GM19372 (cell line): ENCODE measurements around the gene ZNF180.
"Not testable (repeated sequence)": the region's sequence is repeated elsewhere in the genome, so short reads cannot be mapped to it uniquely, and the experiment has no call there.

ENCODE experiments used
- ATAC-seq: cut with Tn5 transposase; IDR thresholded peaks from one replicate; pipeline ENCODE4 v1.9.1; 2021; ENCODE audit warnings: mild to moderate bottlenecking, low read depth, moderate library complexity; ENCODE audit not compliant: unreplicated experiment

The ZNF180 gene

DNA sequence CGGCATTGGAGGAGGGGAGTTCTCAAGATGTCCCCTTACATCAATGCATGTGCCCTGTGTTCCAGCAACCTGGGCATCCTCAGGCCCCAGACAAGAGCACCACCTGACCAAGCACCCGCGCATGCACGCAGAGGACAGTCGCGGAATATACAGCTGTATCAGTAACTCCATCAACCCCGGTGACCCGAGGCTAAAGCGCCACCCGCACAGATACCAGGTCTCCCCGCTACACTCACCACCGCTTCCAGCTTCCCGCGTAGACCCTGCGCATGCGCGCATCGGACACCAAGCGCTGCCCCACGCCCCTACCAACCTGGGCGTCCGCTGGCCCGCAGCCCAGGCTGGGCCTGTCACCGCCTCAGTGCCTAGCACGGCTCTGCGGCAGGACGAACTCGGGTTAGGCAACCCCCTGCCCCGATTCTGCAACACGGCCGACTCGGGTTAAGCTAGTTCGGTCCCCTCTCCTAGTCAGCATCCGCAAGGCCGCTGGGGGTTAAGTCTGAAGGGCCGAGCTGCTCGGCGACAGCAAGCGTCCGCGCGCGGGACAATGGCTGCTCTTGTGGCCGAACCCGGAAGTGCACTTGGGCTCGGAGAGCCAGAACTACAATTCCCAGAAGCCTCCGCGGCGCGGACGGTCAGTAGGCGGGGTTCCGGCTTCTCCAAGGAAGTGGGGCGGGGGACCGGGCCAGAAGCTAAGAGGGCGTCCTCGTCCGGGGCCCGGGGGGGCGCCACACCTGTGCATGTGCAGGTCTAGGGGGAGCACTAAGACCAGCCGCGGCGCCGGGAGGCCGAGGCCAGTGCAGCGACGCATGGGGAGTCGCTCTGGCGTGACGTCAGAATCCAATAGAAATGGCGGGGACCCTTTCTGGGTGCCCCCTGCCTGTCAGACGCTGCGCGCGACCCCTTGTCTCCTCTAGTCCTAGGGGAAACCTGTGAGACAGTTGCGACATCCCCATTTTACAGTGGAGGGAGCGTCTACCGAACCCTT, at the start of gene ZNF180:
Gene ZNF180, minus strand, starts transcription at position 561 of the 988 bp plus-strand sequence. CDS start 3,188 bp downstream, outside the sequence.
- peak; percentile 83 for ATAC-seq

DNA sequence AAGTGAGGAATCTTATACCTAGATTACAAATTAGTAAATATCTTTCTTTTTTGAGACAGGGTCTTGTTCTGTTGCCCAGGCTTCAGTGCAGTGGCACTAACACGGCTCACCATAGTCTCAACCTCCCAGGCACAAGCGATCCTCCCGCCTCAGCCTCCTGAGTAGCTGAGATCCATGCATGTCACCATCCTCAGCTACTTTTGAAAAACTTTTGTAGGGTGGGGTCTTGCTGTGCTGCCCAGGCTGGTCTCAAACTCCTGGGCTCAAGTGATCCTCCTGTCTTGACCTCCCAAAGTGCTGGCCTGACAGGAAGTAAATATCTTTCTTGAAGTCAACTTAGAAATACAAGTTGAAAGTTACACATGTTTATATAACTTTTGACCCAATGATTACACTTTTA, 49.2 kb upstream of the ZNF180 start:
- ATAC-seq = no peak

DNA sequence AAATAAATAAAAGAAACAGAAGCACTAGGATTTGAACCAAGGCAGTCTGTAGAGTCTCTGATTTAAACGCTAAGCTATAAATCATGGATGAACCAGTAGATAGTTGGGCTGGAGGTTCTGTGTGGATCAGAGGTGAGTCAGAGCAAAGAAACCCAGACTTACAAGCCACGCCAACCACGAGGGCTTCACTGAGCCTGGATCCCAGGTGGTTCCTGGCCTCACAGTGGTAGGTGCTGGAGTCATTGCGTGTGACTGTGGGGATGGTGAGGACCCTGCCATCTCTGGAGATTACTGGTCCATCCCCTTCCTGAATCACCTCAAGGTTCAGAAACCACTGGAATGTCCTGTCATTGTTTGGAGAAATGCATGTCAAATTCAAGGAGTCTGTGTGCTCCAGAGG, 48.4 kb upstream of the ZNF180 start:
- ATAC-seq = no peak

DNA sequence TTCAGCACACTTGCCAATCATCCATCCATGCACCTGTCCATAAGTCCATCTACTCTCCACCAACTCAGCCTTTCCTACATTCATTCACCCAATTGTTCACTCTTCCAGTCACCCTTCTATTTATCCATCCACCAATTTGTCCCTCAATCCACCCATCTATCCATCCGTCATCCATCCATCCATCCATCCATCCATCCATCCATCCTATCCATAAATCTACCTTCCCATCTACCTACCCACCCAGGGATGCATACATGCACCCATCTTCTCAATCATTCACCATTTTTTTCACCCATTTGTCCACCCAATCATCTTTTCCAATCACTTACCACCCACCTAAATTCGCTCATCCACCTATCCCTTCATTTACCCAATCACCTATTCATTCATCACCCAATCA, 43.7 kb upstream of the ZNF180 start:
- no peak for ATAC-seq

DNA sequence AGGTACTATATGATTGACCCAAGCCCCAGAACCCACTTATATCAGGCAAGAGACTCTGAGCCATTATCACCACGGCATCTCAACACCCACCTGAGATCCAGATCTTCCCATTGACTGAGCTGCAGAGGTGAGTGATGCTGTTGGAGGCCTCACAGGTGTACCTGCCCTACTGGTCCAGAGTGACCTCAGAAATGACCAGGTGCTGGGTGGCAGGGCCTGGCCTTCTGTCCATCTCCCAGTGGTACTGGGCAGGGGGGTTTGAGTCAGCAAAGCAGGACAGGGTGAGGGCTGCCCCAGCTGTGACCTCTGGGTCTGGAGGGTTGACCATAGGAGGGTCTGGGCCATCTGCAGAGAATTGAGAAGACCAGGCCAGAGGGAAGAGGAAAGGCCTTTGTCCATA, 42.3 kb upstream of the ZNF180 start:
- no peak for ATAC-seq

DNA sequence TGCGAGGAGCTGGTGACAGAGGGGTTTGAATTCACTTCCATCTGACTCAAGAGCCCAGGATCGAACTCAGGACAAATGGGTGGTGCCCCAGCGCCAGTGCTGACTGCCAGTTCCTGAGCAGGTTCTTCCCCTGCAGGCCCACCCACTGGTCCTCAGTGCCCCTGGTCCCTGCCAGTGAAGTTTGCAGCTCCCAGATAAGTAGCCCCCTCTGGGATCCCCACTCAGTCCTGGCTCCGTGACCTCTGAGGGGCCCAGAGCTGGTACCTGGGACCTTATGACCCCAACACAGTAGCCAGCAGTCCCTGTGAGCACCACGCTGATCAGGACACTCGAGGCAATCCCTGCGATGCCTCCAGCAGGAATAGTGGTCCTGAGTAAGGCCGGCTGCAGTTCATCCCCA, 40.4 kb upstream of the ZNF180 start:
- ATAC-seq = no peak

DNA sequence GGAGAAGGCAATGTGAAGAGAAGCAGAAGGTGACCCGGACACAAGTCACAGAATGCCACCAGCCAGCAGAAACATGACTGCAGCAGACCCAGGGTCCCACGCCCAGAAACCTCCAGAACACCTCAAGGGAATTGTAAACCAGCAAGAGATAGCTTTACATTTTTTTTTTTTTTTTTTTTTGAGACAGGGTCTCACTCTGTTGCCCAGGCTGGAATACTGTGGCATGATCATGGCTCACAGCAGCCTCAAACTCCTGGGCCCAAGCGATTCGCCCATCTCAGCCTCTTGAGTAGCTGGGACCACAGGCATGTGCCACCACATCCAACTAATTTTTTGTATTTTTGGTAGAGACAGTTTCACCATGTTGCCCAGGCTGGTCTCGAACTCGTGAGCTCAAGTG, 39.7 kb upstream of the ZNF180 start:
- no peak for ATAC-seq

DNA sequence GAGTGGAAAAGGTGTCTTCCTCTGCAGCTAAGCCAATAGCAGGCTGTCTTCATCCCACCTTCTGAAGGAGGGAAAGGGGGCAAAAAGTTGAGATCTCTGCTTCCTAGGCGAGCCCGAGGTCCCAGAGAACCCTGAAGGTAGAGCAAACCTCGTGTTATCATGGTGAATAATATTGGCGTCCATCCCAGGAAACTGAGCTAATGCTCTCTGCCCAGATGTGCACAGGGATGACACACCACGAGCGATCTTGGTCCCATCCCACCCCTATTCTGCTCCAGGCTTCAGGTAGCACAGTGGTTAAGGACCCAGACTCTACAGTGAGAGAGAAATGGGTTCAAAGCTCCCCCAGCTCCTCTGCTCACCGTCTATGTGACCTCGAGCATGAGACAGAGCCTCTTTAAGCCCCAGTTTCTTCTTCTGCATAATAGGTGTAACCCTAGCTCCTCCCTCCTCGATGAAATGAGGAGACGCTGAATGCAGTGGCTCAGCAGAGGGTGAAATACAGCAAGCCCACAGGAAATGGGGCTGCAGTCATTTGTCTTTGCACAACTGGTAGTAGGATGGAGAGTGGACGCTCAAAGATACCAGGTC, 39.0 kb upstream of the ZNF180 start:
- ATAC-seq = no peak

DNA sequence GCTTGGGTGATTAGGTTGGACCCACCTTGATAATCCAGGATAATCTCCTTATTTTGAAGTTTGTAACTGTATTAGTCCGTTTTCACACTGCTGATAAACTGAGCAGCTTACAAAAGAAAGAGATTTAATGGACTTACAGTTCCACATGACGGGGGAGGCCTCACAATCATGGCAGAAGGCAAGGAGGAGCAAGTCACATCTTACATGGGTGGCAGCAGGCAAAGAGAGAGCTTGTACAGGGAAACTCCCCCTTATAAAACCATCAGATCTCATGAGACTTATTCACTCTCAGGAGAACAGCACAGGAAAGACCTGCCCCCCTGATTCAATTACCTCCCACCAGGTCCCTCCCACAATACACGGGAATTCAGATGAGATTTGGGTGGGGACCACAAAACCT, 35.0 kb upstream of the ZNF180 start:
- not testable (repeated sequence) for ATAC-seq

DNA sequence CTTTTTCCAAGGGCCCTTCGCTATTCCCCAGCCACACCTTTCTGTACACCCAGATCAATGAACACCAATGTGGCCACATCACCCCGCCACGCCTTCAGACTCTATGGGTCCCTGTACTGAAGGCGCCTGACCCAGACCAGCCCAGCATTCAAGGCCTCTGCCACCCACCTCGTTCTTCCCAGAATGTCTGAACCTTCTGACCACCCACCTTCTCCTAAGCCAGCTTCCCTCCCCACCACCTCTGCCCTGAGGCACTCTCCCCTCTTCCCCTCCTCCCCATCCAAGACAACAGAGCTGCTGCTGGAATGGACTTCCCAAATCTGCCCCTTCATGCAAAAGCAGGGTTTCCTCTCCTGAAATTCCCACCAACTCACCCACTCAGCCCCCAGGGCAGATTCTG, 32.5 kb upstream of the ZNF180 start:
- ATAC-seq = no peak

DNA sequence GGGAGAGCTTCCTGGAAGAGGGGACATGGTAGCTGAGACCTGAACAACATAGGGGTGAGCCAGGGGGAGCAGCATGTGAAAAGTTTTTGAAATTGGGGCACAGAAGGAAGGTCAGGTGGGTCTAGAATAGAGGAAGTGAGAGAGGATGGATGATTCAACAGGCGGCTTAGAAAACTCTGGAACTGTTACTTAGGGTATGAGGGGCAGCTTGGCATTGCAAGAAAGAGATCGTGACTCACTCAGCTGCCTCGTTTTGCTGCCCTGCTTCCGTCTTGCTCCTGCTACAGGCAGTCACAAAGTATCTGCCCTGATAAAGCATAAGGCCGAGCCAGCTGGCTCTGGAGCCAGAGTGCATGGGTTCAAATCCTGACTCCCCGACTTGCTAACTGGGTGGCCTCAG, 30.5 kb upstream of the ZNF180 start:
- ATAC-seq = no peak

DNA sequence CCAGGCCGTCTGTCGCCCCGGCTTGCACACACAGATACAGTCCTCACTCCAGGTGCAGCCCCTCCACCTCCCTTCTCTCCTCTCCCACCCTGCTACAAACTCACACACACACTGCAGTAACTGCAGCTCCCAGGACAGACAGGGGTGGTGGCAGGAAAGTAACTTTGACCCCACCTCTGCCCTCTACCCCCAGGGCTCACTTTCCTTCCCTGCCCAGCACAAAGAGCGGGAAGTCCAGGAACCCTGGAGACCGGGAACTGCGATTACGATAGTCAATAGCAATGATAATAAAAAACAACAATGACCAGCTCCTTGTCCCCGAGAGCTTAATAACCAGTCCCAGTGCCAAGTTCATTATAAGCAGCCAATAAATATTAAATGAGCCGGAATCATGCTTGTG, 29.2 kb upstream of the ZNF180 start, which contains the start of gene CEACAM20:
Gene CEACAM20, minus strand, starts transcription at position 140 of the 400 bp plus-strand sequence. CDS start 166 bp downstream, outside the sequence.
- ATAC-seq = no peak

DNA sequence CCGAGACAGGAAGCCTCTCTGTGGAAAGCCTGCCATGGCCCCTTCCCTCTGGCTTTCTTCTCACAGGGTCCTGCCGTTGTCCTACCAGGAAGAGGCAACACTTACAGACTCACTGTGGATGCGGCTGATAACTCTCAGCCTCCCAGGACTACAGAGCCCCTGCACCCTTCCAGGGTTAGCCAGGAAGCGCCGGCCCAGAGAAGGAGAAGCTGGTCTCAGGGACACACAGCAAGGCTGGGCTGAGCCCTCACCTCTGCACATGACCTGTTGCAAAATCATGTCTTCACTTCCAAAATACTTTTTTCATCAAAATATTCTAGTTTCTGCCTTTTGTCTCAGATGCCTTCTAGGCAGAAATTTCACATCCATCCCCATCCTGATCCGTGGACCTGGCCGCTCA, 27.2 kb upstream of the ZNF180 start:
- no peak for ATAC-seq

DNA sequence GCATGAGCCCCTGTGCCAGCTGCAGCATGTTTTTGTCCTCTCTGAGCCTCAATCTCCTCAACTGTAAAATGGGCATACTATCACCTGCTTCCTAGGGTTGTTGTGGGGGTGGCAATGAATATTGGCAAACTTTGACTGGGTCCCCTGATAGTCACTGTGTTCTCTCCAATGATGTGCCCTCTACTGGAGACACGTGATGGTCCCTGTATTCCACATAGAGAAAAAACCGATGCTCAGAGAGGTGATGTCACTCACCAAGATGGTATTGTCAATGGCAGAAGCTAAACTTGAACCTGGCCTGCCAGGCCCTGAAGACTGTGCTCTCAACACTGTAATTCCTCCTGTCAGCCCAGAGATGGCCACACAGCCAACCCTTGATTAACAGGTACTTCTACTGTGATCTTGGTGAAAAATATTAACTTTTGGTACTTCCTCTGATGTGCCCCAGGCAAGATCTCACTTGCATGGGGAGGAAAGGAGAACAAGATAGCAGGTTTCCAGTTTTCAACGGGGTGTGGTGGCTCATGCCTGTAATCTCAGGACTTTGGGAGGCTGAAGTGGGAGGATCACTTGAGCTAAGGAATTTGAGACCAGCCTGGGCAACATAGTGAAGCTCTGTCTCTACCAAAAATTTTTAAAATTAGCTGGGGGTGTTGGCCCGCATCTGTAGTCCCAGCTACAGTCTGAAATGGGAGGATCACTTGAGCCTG, 25.6 kb upstream of the ZNF180 start:
- no peak for ATAC-seq

DNA sequence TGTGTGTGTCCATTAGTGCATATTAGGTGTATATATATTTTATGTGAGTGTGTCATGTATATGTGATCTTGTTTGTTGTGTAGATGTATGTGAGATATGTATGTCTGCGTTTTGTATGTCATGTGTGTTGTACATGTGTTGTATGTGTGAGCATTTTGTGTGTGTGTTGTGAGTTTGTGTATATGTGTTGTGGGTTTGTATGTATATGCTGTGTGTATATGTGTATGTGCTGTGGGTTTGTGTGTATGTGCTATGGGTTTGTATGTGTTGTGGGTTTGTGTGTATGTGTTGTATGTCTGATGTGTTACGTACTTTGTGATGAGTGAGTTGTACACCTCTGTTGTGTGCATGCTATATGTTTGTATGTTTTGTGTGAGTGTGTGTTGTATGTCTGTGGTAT, 21.0 kb upstream of the ZNF180 start:
- ATAC-seq = no peak

DNA sequence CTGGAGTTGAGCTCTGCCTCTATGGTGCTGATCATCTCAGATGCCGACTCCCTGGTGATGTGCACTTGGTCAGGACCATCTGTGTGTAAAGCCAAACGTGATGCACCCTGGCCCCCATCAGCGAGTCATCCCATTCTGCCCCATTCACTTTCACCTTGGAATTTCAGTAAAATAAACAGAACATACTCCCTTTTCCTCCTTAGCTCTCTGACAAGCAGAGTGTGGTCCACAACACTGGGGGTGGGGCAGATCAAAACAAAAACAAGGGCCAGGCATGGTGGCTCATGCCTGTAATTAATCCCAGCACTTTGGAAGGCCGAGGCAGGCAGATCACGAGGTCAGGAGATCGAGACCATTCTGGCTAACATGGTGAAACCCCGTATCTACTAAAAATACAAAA, 16.8 kb upstream of the ZNF180 start:
- no peak for ATAC-seq

DNA sequence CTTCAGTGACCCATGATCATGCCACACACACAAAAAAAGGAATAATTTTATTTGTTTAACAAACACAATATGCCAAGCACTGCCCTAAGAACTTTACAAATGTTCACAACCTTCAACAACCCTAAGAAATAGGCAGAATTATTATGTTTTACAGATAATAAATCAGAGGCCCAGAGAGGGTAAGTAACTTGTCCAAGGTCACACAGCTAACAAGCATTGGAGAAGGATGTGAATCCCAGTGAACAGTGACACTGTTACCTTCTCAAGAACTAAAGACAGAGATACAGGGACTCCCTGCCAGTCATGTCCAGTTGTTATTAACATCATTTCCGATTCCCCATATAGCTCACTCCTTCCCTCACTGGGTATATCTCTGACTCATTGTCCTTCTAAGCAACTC, 15.6 kb upstream of the ZNF180 start:
- ATAC-seq = no peak

DNA sequence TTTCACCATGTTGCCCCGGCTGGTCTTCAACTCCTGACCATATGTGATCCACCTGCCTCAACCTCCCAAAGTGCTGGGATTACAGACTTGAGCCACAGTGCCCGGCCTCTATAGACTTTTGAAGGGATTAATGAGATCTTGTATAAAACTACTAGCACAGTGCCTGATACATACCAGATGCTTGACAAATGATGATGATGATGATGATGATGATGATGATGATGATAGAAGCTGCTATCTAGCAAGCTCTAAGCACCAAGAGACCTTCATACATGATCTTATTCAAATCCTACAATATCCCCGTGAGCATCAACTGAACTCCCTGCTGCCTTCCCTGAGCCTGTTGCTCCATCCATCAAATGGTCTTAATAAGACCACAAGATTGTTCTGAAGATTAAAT, 14.7 kb upstream of the ZNF180 start:
- no peak for ATAC-seq

DNA sequence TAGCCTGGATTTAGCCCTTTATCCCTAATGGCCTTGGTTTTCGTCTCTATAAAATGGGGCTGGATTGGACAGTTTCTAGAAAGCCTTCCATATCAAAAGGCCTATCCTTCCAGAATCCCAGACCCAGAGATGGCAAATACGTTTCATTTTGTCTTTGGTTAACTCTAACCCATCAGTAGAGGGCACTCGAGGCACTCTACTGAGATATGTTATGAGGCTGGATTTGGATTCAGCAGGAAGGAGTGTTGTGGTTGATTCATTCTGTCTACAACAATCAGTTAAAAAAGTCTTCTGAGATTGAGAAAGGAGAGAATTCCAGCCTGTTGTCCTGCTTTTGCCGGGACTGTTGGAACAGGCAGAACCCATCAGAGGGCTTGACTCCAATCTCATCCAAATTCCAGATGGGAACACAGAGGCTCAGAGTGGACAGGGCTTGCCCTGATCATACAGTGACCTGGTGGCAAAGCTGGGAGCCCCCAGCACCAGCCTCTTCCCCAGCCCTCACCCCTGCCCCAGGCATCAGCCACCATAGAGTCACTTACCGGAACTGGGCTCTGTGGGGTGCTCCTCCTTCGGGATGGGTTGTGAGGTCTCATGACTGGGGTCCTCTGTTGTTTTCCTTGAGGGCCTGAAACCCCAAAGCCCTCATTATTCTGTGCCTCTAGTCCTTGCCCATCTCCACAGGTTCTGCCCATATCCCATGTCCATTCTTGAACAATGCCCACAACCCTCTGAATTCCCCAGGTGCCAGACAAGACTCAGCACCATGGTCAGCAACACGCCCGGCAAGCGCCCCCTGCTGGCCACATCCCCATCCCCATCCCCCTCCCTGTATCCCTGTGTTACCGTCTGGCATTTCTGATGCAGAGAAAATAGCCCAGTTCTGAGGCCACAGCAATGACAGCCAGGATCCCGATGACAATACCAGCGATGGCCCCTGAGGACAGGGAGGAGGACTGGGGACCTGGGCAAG, 12.3 kb upstream of the ZNF180 start:
- ATAC-seq = no peak

DNA sequence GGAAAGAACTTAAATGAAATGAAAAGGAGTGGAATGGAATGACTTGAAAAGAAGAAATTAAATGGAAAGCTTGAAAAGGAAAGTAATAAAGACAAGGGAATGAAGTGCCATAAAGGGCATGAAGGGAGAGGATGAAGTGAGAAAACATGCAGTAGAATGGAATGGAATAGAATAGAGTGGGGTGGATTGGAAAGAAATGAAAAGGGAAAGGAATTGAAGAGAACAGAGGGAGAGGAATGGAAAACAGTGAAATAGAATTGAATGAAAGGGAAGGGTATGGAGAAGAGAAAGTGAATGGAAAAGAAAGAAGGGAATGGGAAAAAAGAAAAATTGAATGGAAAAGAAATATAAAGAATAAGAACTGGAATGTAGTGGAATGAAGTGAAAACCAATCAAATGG, 9.2 kb upstream of the ZNF180 start:
- ATAC-seq = no peak
